ENCODE measurements around the gene XYLT1.

XYLT1 gene

DNA sequence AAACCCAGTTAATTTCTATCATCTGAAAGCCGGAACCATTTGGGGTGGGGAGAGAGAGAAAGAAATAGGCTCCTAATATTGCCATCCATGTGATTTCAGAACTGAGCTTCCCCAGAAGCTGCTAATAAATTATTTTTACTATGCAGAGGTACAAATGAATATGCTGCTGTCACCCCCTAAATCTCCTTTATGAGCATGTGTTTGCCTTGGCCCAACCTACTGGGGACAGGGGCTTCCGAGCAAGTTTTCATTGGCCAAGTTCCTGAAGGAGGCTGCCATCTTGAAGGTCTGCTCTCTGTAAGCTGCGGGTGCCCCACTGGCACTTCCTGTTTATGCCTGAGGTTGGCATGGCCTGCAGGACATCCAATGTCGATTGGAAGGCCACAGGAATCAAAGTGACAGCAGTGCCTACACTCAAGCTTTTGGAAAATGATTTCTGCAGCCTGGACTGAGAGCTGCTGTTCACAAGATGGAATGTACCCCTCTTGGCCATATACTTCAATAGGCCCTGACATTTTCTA lies 194.7 kb downstream of the XYLT1 start:
- DNase-seq = no peak

- no peak for DNase-seq
These were observed 195.4 kb downstream of the XYLT1 start for GRCh38 chr16:17275076-17276009.

GRCh38 chr16:17273142-17273561 lies 197.6 kb downstream of the XYLT1 start:
- DNase-seq = no peak

DNA sequence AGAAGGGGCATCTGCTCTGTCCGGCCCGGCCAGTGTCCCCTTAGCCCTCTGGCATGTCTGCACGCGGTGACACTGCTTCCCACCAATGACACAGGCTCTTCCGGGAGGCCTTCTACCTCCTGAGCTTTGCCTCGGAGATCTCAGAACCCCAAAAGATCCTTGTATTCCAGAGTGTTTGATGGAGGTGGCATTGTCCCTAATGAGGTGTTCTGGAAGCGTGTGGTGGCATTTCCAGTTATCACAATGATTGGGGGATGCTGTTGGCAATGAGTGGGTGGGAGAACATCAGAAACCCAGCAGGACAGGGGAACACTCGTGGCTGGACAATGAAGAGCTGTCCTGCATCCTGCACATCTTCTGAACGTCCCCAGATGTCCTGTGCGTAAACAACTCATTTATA lies 198.0 kb downstream of the XYLT1 start:
- DNase-seq = no peak

GRCh38 chr16:17271687-17272086 lies 199.1 kb downstream of the XYLT1 start:
- DNase-seq = no peak

DNA sequence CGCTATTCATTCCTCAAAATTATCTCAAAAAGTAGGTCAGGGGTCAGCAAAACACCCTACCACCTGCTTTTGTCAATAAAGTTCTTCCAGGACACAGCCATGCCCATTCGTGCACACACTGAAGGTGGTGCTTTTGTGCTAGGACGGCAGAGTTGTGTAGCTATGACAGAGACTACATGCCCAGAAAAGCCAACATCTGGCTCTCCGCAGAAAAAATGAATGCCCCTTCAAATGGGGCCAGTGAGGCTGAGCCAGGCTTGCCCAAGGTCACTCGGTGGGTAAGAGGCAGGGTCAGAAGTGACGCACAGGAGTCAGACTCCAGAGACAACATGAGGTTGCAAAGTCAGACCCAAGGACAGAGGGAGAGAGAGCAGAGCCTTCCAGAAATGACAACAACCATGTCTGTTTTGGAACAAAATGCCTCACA lies 200.1 kb downstream of the XYLT1 start:
- DNase-seq = no peak

DNA sequence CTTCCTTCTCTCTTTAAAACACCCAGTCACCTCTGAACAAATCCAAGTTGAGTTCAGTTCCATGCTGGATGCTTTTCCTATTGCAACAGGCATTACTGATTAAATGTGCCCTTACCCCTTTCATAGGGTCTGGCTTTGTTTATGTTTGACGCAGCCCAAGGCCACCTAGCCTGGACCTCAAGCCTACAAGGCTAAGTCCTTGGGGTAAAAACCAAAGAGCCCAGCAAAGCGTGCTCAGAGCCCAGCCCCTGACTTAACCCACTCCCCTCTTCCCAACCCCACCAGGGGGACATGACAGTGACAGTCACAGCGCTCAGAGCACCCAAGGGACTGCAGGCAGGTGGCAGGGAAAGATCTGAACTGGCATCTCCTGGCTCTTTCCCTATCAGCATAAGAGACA lies 200.6 kb downstream of the XYLT1 start:
- DNase-seq = no peak

GRCh38 chr16:17269439-17269838 lies 201.3 kb downstream of the XYLT1 start:
- no peak for DNase-seq

DNA sequence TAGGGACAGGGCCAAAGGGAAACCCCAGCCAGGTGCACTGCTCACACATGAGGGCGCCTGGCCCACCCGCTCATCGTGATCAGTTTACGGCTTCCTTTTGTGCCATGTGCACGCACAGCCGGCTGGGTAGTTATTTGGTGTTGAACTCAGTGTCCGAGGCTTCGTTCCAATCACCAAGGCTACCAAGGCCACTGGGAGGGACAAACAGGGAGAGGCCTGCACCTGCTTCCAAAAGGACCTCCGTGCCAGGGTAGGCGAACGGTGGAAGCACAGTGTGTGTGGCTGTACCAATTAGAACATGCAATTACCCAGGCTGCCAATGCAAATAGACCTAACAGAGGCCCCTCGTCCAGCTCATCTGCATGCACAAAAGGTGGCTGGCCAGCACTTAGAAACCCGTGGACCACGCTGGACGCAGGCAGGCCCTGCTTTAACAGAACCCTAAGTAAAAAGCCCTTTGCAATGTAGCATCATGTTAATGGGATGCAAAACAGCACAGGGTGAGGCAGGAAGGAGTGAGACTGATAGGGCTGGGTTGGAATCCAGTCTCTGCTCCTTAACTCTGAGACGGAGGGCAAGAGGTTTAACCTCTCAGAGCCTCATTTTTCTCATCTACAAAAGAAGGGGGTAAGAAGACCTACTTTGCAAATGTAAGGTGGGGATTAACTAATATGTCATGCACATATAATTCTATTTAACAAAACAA lies 204.0 kb downstream of the XYLT1 start:
- no peak for DNase-seq

DNA sequence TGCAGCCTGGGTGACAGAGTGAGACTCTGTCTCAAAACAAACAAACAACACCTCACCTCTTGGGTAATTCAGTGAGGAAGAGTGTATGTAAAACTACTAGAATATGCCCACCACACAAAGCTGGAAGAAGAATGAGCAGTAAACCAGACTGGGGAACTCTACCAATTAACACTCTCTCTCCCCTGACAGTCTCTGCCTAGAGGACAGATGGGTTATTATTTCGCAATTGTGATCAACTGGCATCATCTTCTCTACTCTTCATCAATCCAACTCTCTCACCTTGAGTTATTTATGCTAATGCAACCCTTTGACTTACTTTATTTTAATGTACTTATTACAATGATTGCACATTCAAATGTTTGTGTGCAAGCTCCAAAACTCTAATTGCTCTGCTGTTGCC lies 205.6 kb downstream of the XYLT1 start:
- no peak for DNase-seq

- DNase-seq = no peak
These were observed 209.4 kb downstream of the XYLT1 start for GRCh38 chr16:17261197-17261858.

GRCh38 chr16:17260276-17260849 lies 210.4 kb downstream of the XYLT1 start:
- no peak for DNase-seq

DNA sequence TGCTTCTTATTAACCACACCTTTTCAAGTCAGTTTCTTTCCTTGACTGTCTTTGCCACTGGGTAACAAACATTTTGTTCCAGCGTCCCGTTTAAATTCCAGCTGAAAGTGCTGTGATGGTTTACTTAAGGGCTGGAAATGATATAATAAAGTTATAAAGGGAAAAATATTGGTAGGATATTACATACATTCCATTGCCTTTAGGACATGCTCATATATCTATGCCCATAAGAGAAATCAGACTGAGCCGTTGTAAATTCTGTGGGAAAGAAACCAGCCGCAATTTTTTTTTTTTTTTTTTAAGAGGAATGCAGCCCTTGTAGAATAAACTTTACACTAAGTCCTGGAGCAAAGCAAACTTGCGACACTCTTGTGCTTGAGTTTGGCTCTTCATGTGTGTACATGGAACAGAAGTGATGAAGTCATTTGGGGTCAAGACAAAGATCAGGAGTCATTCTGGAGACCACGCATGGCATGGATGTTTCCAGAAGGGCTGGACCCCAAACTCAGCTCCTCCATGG lies 210.9 kb downstream of the XYLT1 start:
- DNase-seq = no peak

DNA sequence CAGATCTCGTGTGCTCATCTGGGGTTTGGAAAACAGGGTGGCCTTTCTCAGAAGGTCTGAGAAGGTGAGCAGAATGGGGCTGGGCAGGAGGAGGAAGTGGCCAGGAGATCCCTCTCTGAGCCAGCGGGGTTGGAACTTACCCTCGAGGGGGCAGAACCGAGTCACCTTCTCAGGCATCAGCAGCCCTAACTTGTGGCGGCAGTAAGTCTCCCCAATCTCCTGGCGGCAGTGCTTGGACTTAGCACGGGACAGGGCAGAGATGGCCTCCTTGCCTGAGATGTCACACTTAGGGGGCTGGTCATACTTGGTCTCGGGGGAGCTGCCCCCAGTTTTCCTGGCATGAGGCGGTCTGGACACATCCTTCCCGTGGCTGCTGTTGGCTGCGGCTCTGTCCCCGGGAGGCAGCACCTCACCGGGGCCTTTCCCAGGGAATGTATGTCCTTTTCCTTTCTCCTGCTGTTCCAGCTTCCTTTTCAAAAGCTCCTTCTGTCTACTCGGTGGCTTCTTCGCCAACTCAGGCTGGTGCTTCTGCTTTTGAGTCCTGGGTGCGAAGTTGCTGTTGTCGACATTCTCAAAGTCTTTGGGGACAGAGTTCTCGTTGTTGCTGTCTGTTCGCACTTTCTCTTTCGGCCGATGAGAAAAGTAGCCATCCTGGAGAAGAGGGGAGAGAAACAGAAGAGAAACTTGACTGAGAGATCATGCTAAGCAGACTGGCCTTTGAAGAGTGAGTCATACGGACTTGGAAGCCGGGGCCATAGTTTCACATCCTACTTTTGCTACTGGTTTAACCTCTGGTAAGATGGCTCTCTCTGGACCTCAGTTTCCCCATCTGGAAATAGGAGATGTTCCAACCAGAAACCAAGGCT lies 211.7 kb downstream of the XYLT1 start:
- DNase-seq = no peak

DNA sequence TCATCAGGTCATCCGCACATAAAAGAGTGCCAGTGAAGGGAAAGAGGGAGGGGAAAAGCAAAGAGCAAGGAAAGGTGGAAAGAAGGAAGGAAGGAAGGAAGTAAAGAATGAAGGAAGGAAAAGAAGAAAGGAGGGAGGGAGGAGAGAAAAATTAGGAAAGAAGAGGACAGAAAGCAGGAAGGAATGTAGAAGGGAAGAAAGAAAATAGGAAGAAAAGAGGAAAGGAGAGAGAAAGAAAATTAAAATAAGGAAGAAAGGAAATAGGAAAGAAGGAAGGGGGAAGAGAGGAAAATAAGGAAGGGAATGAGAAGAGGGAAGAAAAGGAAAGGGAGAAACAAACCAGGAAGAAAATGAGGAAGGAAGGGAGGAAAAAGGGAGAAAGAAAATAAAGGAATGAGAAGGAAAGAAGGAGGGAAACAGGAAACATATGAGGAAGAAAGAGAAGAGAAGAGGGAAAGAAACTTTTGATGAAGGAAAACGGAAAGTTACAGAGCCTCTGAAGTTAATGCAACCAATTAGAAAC lies 212.6 kb downstream of the XYLT1 start:
- no peak for DNase-seq

GRCh38 chr16:17257426-17258023 lies 213.2 kb downstream of the XYLT1 start:
- DNase-seq = no peak

- DNase-seq = no peak
These were observed 218.1 kb downstream of the XYLT1 start for GRCh38 chr16:17252701-17253100.

- no peak for DNase-seq
These were observed 218.7 kb downstream of the XYLT1 start for GRCh38 chr16:17252064-17252463.

DNA sequence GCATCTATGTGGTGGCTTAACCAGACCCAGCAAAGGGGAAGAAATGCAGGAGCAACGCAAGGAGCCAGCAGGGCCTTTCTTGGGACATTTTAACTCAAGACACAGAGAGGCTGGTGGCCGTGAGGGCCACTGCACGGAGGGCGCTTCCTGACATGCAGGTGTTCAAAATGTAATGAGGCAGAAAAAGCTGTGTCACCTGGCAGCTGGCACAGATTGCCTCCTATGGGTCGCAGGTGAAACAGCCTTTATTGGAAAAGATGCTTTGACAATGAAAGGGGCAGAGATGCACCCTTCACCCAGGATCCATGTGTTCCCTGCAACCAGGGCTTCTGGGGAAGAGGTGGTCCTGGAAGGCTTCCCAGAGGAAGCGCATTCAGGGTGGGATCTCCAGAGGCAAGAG lies 219.3 kb downstream of the XYLT1 start:
- DNase-seq = no peak

DNA sequence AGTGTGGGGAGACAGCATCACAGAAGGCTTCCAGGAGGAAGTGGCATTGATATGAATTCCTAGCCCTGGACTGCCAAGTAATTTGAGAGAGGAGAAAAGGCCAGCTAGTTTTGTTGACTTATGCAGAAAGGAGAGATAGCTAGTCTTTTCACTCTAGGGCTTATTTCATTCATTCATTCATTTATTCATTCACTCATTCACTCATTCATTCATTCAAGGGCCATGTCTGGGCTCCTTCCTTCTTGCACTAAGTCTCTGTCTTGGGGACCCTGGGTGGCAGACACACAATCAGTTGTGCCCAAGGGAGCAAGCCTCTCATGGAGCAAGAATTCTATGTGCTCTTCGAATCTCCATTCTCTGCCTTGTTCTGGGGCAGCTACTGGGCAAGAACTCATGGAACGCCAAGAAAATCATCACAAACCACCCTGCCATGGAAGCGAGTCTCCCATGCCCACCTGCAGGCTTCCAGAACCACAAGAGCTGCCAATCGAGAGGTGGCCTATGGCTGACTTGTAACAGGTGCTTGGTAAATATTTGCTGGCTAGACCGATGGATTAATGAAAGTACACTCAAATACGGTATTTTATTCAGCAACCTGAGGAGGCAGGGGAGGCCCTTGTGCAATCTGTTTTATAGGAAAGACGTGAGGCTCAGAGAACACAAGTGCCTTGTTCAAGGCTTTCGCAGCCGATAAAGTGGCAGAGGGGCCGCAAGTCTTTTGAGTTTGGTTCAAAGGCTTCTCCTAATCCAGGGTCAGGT lies 223.6 kb downstream of the XYLT1 start:
- no peak for DNase-seq

Measured in NCI-H1105 (cell line).